ENCODE data around the gene RAB8B.

DNA sequence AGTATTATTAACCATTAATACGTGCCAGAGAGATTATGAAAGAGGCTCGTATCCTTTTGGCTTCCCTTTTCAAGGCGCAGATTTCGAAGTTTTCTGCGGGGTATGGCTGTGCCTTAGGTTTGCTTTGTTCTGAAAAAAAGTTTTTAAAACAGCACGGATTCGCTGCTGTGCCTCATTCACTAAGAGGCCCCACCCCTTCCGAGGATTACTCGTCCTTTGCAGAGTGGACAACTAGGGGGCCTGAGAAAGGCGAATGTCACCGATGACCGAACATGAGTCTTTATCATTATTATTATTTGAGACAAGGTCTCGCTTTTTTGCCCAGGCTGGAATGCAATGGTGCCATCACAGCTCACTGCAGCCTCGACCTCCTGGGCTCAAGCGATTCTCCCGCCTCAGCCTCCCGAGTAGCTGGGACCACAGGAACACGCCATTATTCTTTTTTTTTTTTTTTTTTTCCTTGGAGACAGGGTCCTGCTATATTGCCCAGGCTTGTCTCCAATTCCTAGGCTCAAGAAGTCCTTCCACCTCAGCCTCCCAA, 31.4 kb upstream of the RAB8B start:
- TF ChIP-seq MYC (IDR thresholded peaks at IDR 0.05; ENCODE audit: low read depth, low read length) = peak; percentile 30; the same call in 1 of the 2 replicates
- TF ChIP-seq POLR2A (IDR thresholded peaks at IDR 0.05; ENCODE audit: extremely low read depth, insufficient read length) = no peak
- TF ChIP-seq, protein P1, sequence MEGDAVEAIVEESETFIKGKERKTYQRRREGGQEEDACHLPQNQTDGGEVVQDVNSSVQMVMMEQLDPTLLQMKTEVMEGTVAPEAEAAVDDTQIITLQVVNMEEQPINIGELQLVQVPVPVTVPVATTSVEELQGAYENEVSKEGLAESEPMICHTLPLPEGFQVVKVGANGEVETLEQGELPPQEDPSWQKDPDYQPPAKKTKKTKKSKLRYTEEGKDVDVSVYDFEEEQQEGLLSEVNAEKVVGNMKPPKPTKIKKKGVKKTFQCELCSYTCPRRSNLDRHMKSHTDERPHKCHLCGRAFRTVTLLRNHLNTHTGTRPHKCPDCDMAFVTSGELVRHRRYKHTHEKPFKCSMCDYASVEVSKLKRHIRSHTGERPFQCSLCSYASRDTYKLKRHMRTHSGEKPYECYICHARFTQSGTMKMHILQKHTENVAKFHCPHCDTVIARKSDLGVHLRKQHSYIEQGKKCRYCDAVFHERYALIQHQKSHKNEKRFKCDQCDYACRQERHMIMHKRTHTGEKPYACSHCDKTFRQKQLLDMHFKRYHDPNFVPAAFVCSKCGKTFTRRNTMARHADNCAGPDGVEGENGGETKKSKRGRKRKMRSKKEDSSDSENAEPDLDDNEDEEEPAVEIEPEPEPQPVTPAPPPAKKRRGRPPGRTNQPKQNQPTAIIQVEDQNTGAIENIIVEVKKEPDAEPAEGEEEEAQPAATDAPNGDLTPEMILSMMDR (IDR thresholded peaks at IDR 0.05; ENCODE audit: low read depth, low read length) = no peak

All from NB4 (cell line).